ENCODE results near the gene CD2.

CD2 gene

GRCh38 chr1:116762781-116763115 lies 8.5 kb downstream of the CD2 start:
- DNase-seq = no peak

- no peak for DNase-seq
These were observed 9.0 kb downstream of the CD2 start for GRCh38 chr1:116763116-116763786.

- DNase-seq = no peak
These were observed 9.7 kb downstream of the CD2 start for GRCh38 chr1:116763787-116764465.

GRCh38 chr1:116764466-116764898 lies 10.3 kb downstream of the CD2 start:
- DNase-seq = no peak

- no peak for DNase-seq
These were observed 11.0 kb downstream of the CD2 start for GRCh38 chr1:116764906-116765862.

- DNase-seq = no peak
These were observed 11.7 kb downstream of the CD2 start for GRCh38 chr1:116765962-116766361.

- DNase-seq = no peak
These were observed 12.6 kb downstream of the CD2 start for GRCh38 chr1:116766616-116767469.

GRCh38 chr1:116767782-116768382 lies 13.7 kb downstream of the CD2 start:
- DNase-seq = no peak

GRCh38 chr1:116768416-116769103 lies 14.3 kb downstream of the CD2 start:
- DNase-seq = no peak

- no peak for DNase-seq
These were observed 14.8 kb downstream of the CD2 start for GRCh38 chr1:116769104-116769452.

- no peak for DNase-seq
These were observed 15.3 kb downstream of the CD2 start for GRCh38 chr1:116769561-116769977.

- no peak for DNase-seq
These were observed 15.8 kb downstream of the CD2 start for GRCh38 chr1:116769994-116770393.

- DNase-seq = no peak
These were observed 16.4 kb downstream of the CD2 start for GRCh38 chr1:116770625-116771024.

- no peak for DNase-seq
These were observed 17.9 kb downstream of the CD2 start for GRCh38 chr1:116771997-116772647.

- no peak for DNase-seq
These were observed 18.4 kb downstream of the CD2 start for GRCh38 chr1:116772648-116773045.

GRCh38 chr1:116775116-116775752 lies 21.0 kb downstream of the CD2 start:
- no peak for DNase-seq

- no peak for DNase-seq
These were observed 23.9 kb downstream of the CD2 start for GRCh38 chr1:116777831-116778830.

- no peak for DNase-seq
These were observed 26.8 kb downstream of the CD2 start for GRCh38 chr1:116781034-116781433.

GRCh38 chr1:116785006-116785405 lies 30.8 kb downstream of the CD2 start:
- DNase-seq = no peak
